Heart right ventricle (tissue), 16 donors: ENCODE results near the gene OR2C1. TPM values are rescaled to one million over a fixed set of nuclear protein-coding genes. Genes with fewer than 3 reads are reported as not detected.

Experiments
- ATAC-seq, 8 donors: fragments of 200-7000 bp; cut with Tn5 transposase; one replicate each; pipeline ENCODE4 v1.9.1; 2020; ENCODE audit warnings: mild to moderate bottlenecking in 8 of 8, moderate library complexity in 8 of 8, moderate number of reproducible peaks in 1 of 8
- DNase-seq, 2 donors: peaks; one replicate each; pipeline ENCODE4 v3.0.0-alpha.2; 2020
- H3K27ac ChIP-seq, 10 donors: fragments of 200-600 bp; sonication (generic) in 2 of 10; one replicate each; pipeline versions ENCODE4 v1.5.0 to v1.8.0; 2020 to 2022; ENCODE audit warnings: mild to moderate bottlenecking in 3 of 10
- H3K27me3 ChIP-seq, 7 donors: fragments of 200-600 bp; one replicate each; pipeline ENCODE4 v1.8.0; 2021 to 2022; ENCODE audit warnings: mild to moderate bottlenecking in 2 of 7
- H3K36me3 ChIP-seq, 9 donors: fragments of 200-600 bp; sonication (generic) in 1 of 9; one replicate each; pipeline versions ENCODE4 v1.5.0 to v1.8.0; 2020 to 2022; ENCODE audit warnings: mild to moderate bottlenecking in 2 of 9
- H3K4me1 ChIP-seq, 9 donors: fragments of 200-600 bp; sonication (generic) in 1 of 9; one replicate each; pipeline versions ENCODE4 v1.5.0 to v1.8.0; 2020 to 2022; ENCODE audit warnings: mild to moderate bottlenecking in 4 of 9
- H3K4me3 ChIP-seq, 10 donors: fragments of 200-600 bp; sonication (generic) in 2 of 10; one replicate each; pipeline versions ENCODE4 v1.5.0 to v1.8.0; 2020 to 2022; ENCODE audit warnings: mild to moderate bottlenecking in 7 of 10, moderate library complexity in 2 of 10
- H3K9me3 ChIP-seq, 11 donors: fragments of 200-600 bp in 10 of 11; sonication (generic) in 2 of 11; one replicate each; pipeline versions ENCODE4 v1.5.0 to v1.8.0; 2013 to 2022; ENCODE audit warnings: mild to moderate bottlenecking in 2 of 11, control low read depth in 1 of 11, moderate library complexity in 1 of 11
- WGBS, 2 donors: extraction: QIAGEN DNeasy Blood & Tissue Kit; methylation state at CpG; one replicate each; pipeline ENCODE4 v1.1.7; 2013; ENCODE audit warnings: inconsistent platforms in 1 of 2; 5-methylcytosine and 5-hydroxymethylcytosine counted together
- intact Hi-C, 10 donors: fragments of 100-400 bp; cut with DNase I; formaldehyde crosslinking; loops; one replicate each; pipeline versions ENCODE4 v1.11.1 to v1.14.2; 2022
- polyA plus RNA-seq, 2 donors: library from polyadenylated mRNA; stranded (reverse); fragments of 200-250 nt; gene quantifications; one replicate each; pipeline ENCODE4 v1.2.3, GENCODE V29; 2013
- total RNA-seq, 10 donors: library from RNA; stranded (reverse); fragmentation: NEBNext Ultra II Directional in 3 of 10; extraction: Animal tissue kit (Norgen Biotek cat#: 25700) in 3 of 10; gene quantifications; one replicate each; pipeline versions ENCODE4 v1.2.1 to v1.2.4, GENCODE V29; 2021 to 2023
- TF ChIP-seq, protein P1 (sequence below), 9 donors: fragments of 200-600 bp; sonication (generic) in 2 of 9; IDR thresholded peaks; one replicate each; pipeline versions ENCODE4 v1.5.0 to v1.8.0; 2021 to 2022; ENCODE audit warnings: antibody characterized with exemption in 9 of 9, mild to moderate bottlenecking in 5 of 9, moderate library complexity in 1 of 9
- donor health status: Arrhythmogenic right ventricular cardiomyopathy.
- donor health status: ischemic (EF 13 %, LVEDD 7.1; RV severe dilation, severe dysfunction).
- donor health status: healthy with polysubstance abuse.
- donor health status: DM: no; HTN: yes; CAD: no.
- donor health status: DM: no; HTN: no; CAD: no.
- donor health status: ischemic (EF 25% LVEDD 6.9; RV normal size, moderate dysfunction).
- donor health status: ischemic (EF 25% LVEDD 5.7; RV mildly dilated, moderate dysfunction).
- donor health status: healthy.
- donor health status: DM: yes; HTN: yes; CAD: no.
- donor health status: Ischemic cardiomyopathy.
- donor health status: ischemic (EF 35%, LVEDD 5.7; RV mildly dilated, moderate dysfunction).
- donor health status: nonischemic (EF 11% LVEDD 7.7; RV severe dilation, severe dysfunction).
- donor health status: DM: yes; HTN: yes; CAD: no.
- donor health status: PGD.
- donor health status: ischemic (EF 29% LVEDD 5.4; RV normal size, mild dysfunction).
- donor health status: nonischemic (EF 23%, LVEDD 6.1; RV moderate dilation, normal function).

Gene OR2C1
- total and polyA plus RNA-seq, 12 donors = 0.01 to 0.22 (median 0.15) TPM; not detected in 9

DNA sequence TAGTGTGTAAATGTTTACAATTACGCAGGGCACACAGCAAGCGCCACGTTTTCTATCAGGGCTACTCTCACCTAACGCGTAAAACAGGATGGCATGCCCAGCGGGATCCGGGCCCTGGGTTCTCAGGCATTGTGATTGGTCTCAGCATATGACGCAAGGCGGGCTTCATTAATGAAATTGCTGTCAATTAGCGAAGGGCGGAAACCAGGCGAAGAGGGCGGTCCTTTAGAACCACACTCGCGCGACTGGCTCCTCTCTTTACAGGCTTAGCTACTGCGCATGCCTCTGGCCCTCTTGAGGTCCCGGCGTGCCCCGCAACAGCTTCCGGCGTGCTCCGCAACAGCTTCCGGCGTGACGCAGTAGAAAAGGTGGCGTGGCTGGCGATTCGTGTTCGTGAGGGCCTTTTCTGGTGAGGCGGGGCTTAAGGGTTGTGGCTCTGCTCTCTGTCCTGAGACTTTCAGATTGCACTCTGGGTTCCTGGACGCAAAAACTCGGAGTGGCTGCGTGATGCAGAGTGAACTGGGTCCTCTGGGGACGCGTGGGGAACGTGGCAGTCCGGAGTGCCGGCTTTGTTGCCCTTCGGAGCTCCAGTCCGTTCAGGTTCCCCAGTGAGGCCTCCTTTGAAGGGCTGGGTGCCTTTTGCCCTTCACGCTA lies 9.2 kb downstream of the OR2C1 start:
- Histone ChIP-seq H3K4me1 (peaks cover 0 to 8% (median 0%) of the 10 kb centered on the region in 9 donors), H3K27ac (peak overlapping the region; percentile 67 to 92 (median 89)), H3K9me3 (peaks cover 0 to 15% (median 3%) of the 10 kb centered on the region in 11 donors), H3K27me3 (peaks cover 0 to 17% (median 3%) of the 10 kb centered on the region in 7 donors), H3K4me3 (peak overlapping the region; percentile 46 to 67 (median 60)), H3K36me3 (no peaks in the 10 kb centered on the region)
- TF ChIP-seq, protein P1, sequence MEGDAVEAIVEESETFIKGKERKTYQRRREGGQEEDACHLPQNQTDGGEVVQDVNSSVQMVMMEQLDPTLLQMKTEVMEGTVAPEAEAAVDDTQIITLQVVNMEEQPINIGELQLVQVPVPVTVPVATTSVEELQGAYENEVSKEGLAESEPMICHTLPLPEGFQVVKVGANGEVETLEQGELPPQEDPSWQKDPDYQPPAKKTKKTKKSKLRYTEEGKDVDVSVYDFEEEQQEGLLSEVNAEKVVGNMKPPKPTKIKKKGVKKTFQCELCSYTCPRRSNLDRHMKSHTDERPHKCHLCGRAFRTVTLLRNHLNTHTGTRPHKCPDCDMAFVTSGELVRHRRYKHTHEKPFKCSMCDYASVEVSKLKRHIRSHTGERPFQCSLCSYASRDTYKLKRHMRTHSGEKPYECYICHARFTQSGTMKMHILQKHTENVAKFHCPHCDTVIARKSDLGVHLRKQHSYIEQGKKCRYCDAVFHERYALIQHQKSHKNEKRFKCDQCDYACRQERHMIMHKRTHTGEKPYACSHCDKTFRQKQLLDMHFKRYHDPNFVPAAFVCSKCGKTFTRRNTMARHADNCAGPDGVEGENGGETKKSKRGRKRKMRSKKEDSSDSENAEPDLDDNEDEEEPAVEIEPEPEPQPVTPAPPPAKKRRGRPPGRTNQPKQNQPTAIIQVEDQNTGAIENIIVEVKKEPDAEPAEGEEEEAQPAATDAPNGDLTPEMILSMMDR (IDR thresholded peaks at IDR 0.05) = no peak
- ATAC-seq (peak; percentile 99 to 100 (median 100)), DNase-seq (peak; percentile 88)
- intact Hi-C loops = loop anchor here in 3 of 10 donors (1.0 to 10.0 kb wide), 3 partner anchors 36 to 130 kb away; partner anchors contain the start of genes TIGD7 (in 1 of the 3), ZNF174 (in 1 of the 3), ZNF200 (in 1 of the 3) and ZNF75A (in 1 of the 3)
- WGBS, 2 donors = 11 to 12% methylated on average over 42 of the region's 42 CpGs

DNA sequence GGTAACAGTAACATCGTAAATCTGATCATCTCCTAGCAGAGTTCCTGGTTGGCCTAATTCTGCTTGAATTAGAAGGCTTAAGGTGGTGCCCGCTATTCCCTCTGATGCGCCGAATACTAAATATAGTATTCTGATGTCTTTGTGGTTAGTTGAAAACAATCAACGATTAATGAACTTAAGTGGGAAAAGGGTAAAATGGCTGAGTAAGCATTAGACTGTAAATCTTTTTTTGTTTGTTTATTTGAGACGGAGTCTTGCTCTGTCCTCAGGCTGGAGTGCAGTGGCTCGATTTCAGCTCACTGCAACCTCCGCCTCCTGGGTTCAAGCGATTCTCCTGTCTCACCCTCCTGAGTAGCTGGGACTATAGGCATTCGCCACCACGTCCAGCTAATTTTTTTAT lies 13.4 kb downstream of the OR2C1 start:
- WGBS, 2 donors = 92 to 95% methylated on average over 11 of the region's 11 CpGs
- H3K27ac ChIP-seq = no peak overlapping the region
- peaks cover 0 to 8% (median 0%) of the 10 kb centered on the region in 9 donors for H3K4me1 ChIP-seq
- intact Hi-C loops = loop anchor here in 1 of 10 donors (10.0 kb wide), 1 partner anchor 134 kb away; the partner anchor contains the start of gene ZNF200
- no peak overlapping the region for H3K4me3 ChIP-seq
- TF ChIP-seq, protein P1 (IDR thresholded peaks at IDR 0.05) = no peak
- no peaks in the 10 kb centered on the region for H3K27me3 ChIP-seq
- DNase-seq (no peak), ATAC-seq (no peak)
- no peaks in the 10 kb centered on the region for H3K36me3 ChIP-seq
- peaks cover 0 to 20% (median 4%) of the 10 kb centered on the region in 11 donors for H3K9me3 ChIP-seq

DNA sequence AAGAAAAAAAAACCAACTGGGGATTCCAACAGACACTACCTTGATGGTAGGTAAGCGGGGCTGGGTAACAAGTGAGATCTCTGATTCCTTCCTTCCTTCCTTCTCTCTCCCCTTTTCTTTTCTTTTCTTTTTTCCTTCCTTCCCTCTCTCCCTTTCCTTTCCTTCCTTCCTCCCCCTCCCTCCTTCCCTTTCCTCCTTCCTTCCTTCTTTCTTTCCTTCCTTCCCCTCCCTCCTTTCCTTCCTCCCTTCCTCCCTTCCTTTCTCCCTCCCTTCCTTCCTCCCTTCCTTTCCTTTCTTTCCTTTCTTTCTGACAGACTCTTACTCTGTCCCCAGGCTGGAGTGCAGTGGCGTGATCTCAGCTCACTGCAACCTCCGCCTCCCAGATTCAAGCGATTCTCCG lies 20.0 kb downstream of the OR2C1 start:
- 94 to 98% methylated on average over 5 of the region's 5 CpGs for WGBS, 2 donors
- intact Hi-C loops = loop anchor here in 1 of 10 donors (10.0 kb wide), 1 partner anchor 61 kb away; no protein-coding TSS in a partner anchor
- TF ChIP-seq, protein P1 (IDR thresholded peaks at IDR 0.05) = no peak
- peaks cover 0 to 16% (median 0%) of the 10 kb centered on the region in 9 donors for H3K36me3 ChIP-seq
- ATAC-seq (no peak), DNase-seq (no peak)
- peaks cover 0 to 81% (median 14%) of the 10 kb centered on the region in 11 donors for H3K9me3 ChIP-seq
- no peaks in the 10 kb centered on the region for H3K4me1 ChIP-seq
- H3K27me3 ChIP-seq = no peaks in the 10 kb centered on the region
- H3K27ac ChIP-seq = no peak overlapping the region
- H3K4me3 ChIP-seq = no peak overlapping the region

DNA sequence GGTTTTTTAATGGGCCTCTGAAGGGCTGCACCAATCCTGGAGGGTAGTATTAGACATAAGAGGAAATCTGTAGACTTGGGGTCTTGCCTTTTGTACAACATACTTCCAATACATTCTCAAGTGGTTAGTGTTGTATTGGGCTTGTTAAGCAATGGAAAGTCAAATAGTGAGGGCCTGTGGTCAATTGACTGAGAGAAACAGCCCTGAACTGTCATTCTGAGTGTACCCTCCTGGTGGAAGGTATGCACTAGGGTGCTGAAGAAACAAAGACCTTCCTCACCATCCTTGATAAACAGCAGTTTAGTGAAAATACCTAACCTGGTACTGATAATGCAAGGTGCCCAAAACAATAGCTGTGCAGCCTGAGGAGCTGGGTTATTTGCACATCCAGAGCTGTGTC lies 22.2 kb downstream of the OR2C1 start:
- no peak for ATAC-seq
- no peak for DNase-seq
- H3K4me1 ChIP-seq = no peaks in the 10 kb centered on the region
- H3K4me3 ChIP-seq = no peak overlapping the region
- peaks cover 0 to 98% (median 36%) of the 10 kb centered on the region in 11 donors for H3K9me3 ChIP-seq
- peaks cover 0 to 39% (median 19%) of the 10 kb centered on the region in 9 donors for H3K36me3 ChIP-seq
- no peaks in the 10 kb centered on the region for H3K27me3 ChIP-seq
- TF ChIP-seq, protein P1 (IDR thresholded peaks at IDR 0.05) = no peak
- no peak overlapping the region for H3K27ac ChIP-seq
- intact Hi-C loops = loop anchor here in 1 of 10 donors (10.0 kb wide), 1 partner anchor 63 kb away; no protein-coding TSS in a partner anchor
